HEK293 (cell line): ENCODE results near the gene CEP85.

Source experiments
- EGR2 ChIP-seq: fragments of 450-650 bp; formaldehyde crosslinking; IDR thresholded peaks from 2 replicates; pipeline ENCODE4 v1.5.1; 2016; ENCODE audit warnings: low read depth, missing biosample characterization, missing genetic modification characterization
- GFI1B ChIP-seq: fragments of 450-650 bp; formaldehyde crosslinking; IDR thresholded peaks from 2 replicates; pipeline ENCODE4 v1.5.1; 2016; ENCODE audit warnings: missing biosample characterization, missing genetic modification characterization
- OVOL3 ChIP-seq: fragments of 450-650 bp; formaldehyde crosslinking; IDR thresholded peaks from 2 replicates; pipeline ENCODE4 v1.5.1; 2016; ENCODE audit warnings: missing biosample characterization, missing genetic modification characterization
- REPIN1 ChIP-seq: fragments of 450-650 bp; formaldehyde crosslinking; IDR thresholded peaks from 2 replicates; pipeline ENCODE4 v1.5.1; 2017; ENCODE audit warnings: missing biosample characterization, missing genetic modification characterization, low read depth
- SP2 ChIP-seq: fragments of 450-650 bp; formaldehyde crosslinking; IDR thresholded peaks from 2 replicates; pipeline ENCODE4 v1.5.1; 2016; ENCODE audit warnings: missing biosample characterization, missing genetic modification characterization
- TSHZ1 ChIP-seq: fragments of 450-650 bp; formaldehyde crosslinking; IDR thresholded peaks from 2 replicates; pipeline ENCODE4 v1.5.1; 2016; ENCODE audit warnings: missing biosample characterization, missing genetic modification characterization, borderline replicate concordance
- WT1 ChIP-seq: fragments of 450-650 bp; formaldehyde crosslinking; IDR thresholded peaks from 2 replicates; pipeline ENCODE4 v1.5.1; 2016; ENCODE audit warnings: missing biosample characterization, missing genetic modification characterization
- ZBTB1 ChIP-seq: fragments of 450-650 bp; formaldehyde crosslinking; IDR thresholded peaks from 2 replicates; pipeline ENCODE4 v1.5.1; 2016; ENCODE audit warnings: missing biosample characterization, missing genetic modification characterization
- ZBTB10 ChIP-seq: fragments of 450-650 bp; formaldehyde crosslinking; IDR thresholded peaks from 2 replicates; pipeline ENCODE4 v1.5.1; 2016; ENCODE audit warnings: missing biosample characterization, missing genetic modification characterization
- ZBTB11 ChIP-seq: fragments of 450-650 bp; formaldehyde crosslinking; conservative IDR thresholded peaks from 2 replicates; pipeline ENCODE4 v1.5.1; 2016; ENCODE audit warnings: low read depth, missing biosample characterization, missing genetic modification characterization
- ZBTB17 ChIP-seq: fragments of 450-650 bp; formaldehyde crosslinking; IDR thresholded peaks from 2 replicates; pipeline ENCODE4 v1.5.1; 2016; ENCODE audit warnings: missing biosample characterization, missing genetic modification characterization
- ZNF292 ChIP-seq: fragments of 450-650 bp; formaldehyde crosslinking; IDR thresholded peaks from 2 replicates; pipeline ENCODE4 v1.5.1; 2016; ENCODE audit warnings: low read depth, missing biosample characterization, missing genetic modification characterization, borderline replicate concordance
- ZNF366 ChIP-seq: fragments of 450-650 bp; formaldehyde crosslinking; conservative IDR thresholded peaks from 2 replicates; pipeline ENCODE4 v1.5.1; 2016; ENCODE audit warnings: missing biosample characterization, missing genetic modification characterization
- ZNF404 ChIP-seq: fragments of 450-650 bp; formaldehyde crosslinking; IDR thresholded peaks from 2 replicates; pipeline ENCODE4 v1.5.1; 2017; ENCODE audit warnings: missing biosample characterization, missing genetic modification characterization
- ZNF510 ChIP-seq: fragments of 450-650 bp; formaldehyde crosslinking; IDR thresholded peaks from 2 replicates; pipeline ENCODE4 v1.5.1; 2018; ENCODE audit warnings: mild to moderate bottlenecking, missing genetic modification characterization, missing biosample characterization; ENCODE audit not compliant: insufficient replicate concordance
- ZNF529 ChIP-seq: fragments of 450-650 bp; formaldehyde crosslinking; IDR thresholded peaks from 2 replicates; pipeline ENCODE4 v1.5.1; 2017; ENCODE audit warnings: missing genetic modification characterization, missing biosample characterization; ENCODE audit not compliant: insufficient replicate concordance
- ZNF544 ChIP-seq: fragments of 450-650 bp; formaldehyde crosslinking; IDR thresholded peaks from 2 replicates; pipeline ENCODE4 v1.5.0; 2017; ENCODE audit warnings: missing biosample characterization, missing genetic modification characterization
- ZNF701 ChIP-seq: fragments of 450-650 bp; formaldehyde crosslinking; IDR thresholded peaks from 2 replicates; pipeline ENCODE4 v1.5.1; 2016; ENCODE audit warnings: missing biosample characterization, missing genetic modification characterization
- ZNF792 ChIP-seq: fragments of 450-650 bp; formaldehyde crosslinking; IDR thresholded peaks from 2 replicates; pipeline ENCODE4 v1.5.1; 2016; ENCODE audit warnings: missing biosample characterization, missing genetic modification characterization
- TF ChIP-seq, protein P1 (sequence below): IDR thresholded peaks from 2 replicates; pipeline ENCODE4 v1.6.1; 2011; ENCODE audit warnings: mild to moderate bottlenecking, low read depth, low read length, borderline replicate concordance
- TF ChIP-seq, protein P2 (sequence below): fragments of 450-650 bp; formaldehyde crosslinking; IDR thresholded peaks from 2 replicates; pipeline ENCODE4 v1.5.1; 2016; ENCODE audit warnings: missing biosample characterization, missing genetic modification characterization

Gene CEP85

DNA sequence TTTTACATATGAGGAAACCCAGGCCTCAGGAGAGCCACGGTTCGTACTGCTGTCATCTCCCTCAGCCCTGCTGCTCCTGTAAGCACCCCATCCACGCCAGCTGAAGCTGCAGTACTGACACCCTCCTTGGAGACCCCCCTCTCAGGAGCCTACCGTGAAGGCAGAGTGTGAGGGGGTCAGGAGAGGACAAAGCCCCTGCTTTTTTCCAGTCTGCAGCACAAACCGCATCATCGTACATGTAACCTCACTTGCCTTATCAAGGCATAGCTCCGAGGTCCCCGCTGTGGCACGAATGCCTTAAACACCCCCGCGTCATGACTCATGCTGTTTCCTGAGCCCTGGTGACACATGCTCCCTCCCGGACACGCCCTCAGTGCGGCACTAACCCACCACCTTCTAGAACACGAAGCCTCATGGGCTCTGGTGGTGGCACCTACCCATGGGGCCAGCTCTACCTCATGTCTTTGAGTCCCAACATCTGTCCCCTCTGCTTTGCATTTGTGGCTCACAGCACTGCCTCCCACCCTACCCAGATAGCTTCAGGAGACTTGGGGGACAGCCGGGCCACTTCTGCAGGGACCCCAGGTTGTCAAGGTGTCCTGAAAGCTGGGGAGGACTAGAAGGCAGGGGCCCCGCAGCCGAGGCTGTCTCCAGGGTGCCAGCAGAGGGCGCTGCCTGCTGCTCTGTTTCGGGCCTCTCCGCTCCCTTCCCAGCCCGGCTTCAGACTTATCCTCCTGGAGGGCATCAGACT, 50.8 kb downstream of the CEP85 start (continued):
- TF ChIP-seq ZNF792, result peak; percentile 19; the same call in 1 of the 2 replicates
- TF ChIP-seq, protein P1, sequence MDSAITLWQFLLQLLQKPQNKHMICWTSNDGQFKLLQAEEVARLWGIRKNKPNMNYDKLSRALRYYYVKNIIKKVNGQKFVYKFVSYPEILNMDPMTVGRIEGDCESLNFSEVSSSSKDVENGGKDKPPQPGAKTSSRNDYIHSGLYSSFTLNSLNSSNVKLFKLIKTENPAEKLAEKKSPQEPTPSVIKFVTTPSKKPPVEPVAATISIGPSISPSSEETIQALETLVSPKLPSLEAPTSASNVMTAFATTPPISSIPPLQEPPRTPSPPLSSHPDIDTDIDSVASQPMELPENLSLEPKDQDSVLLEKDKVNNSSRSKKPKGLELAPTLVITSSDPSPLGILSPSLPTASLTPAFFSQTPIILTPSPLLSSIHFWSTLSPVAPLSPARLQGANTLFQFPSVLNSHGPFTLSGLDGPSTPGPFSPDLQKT, result no peak
- TF ChIP-seq ZBTB1 (tag by site-specific recombination), result no peak
- TF ChIP-seq WT1 (tag by site-specific recombination), result no peak; the same call in 1 of the 2 replicates
- no peak for TF ChIP-seq ZNF544 (tag by site-specific recombination)
- TF ChIP-seq ZNF404 (tag by site-specific recombination), result no peak
- no peak for TF ChIP-seq ZNF292
- TF ChIP-seq ZBTB11 (tag by site-specific recombination), result no peak
- TF ChIP-seq REPIN1 (tag by site-specific recombination), result no peak
- peak; percentile 92 for TF ChIP-seq EGR2 (tag by site-specific recombination)
- no peak for TF ChIP-seq ZNF529 (tag by site-specific recombination)
- TF ChIP-seq ZNF510 (tag by site-specific recombination), result no peak
- TF ChIP-seq OVOL3 (tag by site-specific recombination), result no peak
- no peak for TF ChIP-seq TSHZ1 (tag by site-specific recombination)
- TF ChIP-seq, protein P2, sequence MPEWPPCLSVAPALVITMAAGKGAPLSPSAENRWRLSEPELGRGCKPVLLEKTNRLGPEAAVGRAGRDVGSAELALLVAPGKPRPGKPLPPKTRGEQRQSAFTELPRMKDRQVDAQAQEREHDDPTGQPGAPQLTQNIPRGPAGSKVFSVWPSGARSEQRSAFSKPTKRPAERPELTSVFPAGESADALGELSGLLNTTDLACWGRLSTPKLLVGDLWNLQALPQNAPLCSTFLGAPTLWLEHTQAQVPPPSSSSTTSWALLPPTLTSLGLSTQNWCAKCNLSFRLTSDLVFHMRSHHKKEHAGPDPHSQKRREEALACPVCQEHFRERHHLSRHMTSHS (tag by site-specific recombination), result no peak
- TF ChIP-seq ZNF701 (tag by site-specific recombination), result no peak
- no peak for TF ChIP-seq GFI1B (tag by site-specific recombination)
- 0 out of 2 replicates have a peak, but pooled peaks have one; percentile 43 for TF ChIP-seq ZNF366 (tag by site-specific recombination)
- peak; percentile 68 for TF ChIP-seq ZBTB17 (tag by site-specific recombination)
- TF ChIP-seq ZBTB10 (tag by site-specific recombination), result peak; percentile 73
- TF ChIP-seq SP2 (tag by site-specific recombination), result peak; percentile 58
